ENCODE measurements around the gene ASTE1.

Gene ASTE1

DNA sequence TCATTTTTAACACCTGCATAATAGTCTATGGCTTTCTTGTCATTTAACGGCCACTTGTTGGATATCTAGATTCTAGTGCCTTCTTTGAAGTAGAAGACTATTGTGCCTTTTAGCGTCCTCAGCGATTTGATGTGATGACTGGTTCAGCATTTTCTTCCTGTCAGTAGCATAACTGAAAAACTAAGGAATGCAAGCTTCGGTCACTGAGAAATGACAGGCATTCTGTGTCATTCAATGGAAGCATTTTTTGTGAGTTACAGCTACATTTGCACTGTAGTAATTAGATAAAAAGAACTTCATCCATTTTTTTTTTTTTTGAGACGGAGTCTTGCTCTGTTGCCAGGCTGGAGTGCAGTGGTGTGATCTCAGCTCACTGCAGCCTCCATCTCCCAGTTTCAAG lies 10.4 kb upstream of the ASTE1 start:
- H3K4me3 Mint-ChIP-seq, result no peak overlapping the region
- no peaks in the 10 kb centered on the region for H3K36me3 Mint-ChIP-seq (ENCODE audit: insufficient read depth)
- H3K27me3 Mint-ChIP-seq, result no peaks in the 10 kb centered on the region
- H3K4me1 Mint-ChIP-seq, result peaks cover 10% of the 10 kb centered on the region
- DNase-seq (ENCODE audit: low spot score in 2 of 2), result no peak
- no peak for ATAC-seq (replicated peaks; ENCODE audit: extremely low read depth, poor library complexity, severe bottlenecking)
- H3K9me3 Mint-ChIP-seq, result no peaks in the 10 kb centered on the region
- H3K27ac Mint-ChIP-seq (ENCODE audit: low read depth), result no peak overlapping the region

- Mint-ChIP-seq H3K36me3 (ENCODE audit: insufficient read depth) (no peaks in the 10 kb centered on the region), H3K4me3 (no peak overlapping the region), H3K4me1 (peaks cover 4% of the 10 kb centered on the region), H3K27ac (ENCODE audit: low read depth) (no peak overlapping the region), H3K9me3 (no peaks in the 10 kb centered on the region), H3K27me3 (no peaks in the 10 kb centered on the region)
- ATAC-seq (replicated peaks; ENCODE audit: extremely low read depth, poor library complexity, severe bottlenecking), result no peak
- no peak for DNase-seq (ENCODE audit: low spot score in 2 of 2)
Observed at GRCh38 chr3:131036200-131036816, 9.7 kb upstream of the ASTE1 start.

DNA sequence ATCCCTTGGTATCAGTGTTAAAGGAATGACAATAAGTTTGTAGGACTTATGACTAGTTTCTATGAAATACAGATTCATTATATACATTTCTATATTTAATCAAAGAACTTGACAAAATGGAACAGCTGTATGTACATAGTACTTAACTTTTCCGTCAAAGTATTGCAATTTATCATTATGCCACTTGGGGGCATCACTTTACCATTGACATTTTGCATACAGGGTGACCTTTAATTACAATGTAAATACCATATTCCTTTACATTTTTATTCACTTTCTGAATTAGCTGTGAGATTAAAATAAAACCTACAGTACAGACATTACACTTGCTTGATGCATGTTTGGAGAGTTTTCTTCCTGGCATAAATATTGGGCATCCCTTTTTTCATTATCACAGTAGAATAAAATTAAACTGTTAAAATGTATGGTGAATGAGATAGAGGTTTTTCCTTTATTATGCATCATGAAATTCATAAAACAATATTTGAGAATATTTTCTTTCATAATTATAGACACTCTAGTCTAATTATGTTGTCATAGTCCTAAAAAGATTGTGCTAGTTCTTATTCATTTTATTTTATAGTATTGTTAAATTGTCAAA lies 7.0 kb upstream of the ASTE1 start:
- Mint-ChIP-seq H3K4me3 (no peak overlapping the region), H3K9me3 (no peaks in the 10 kb centered on the region), H3K36me3 (ENCODE audit: insufficient read depth) (no peaks in the 10 kb centered on the region), H3K27ac (ENCODE audit: low read depth) (no peak overlapping the region), H3K27me3 (no peaks in the 10 kb centered on the region), H3K4me1 (no peaks in the 10 kb centered on the region)
- ATAC-seq (replicated peaks; ENCODE audit: extremely low read depth, poor library complexity, severe bottlenecking) (no peak), DNase-seq (ENCODE audit: low spot score in 2 of 2) (no peak)

- H3K27ac Mint-ChIP-seq (ENCODE audit: low read depth), result peak overlapping the region; percentile 32
- DNase-seq (ENCODE audit: low spot score in 2 of 2) (no peak), ATAC-seq (replicated peaks; ENCODE audit: extremely low read depth, poor library complexity, severe bottlenecking) (no peak)
- H3K36me3 Mint-ChIP-seq (ENCODE audit: insufficient read depth), result peaks cover 4% of the 10 kb centered on the region
- H3K27me3 Mint-ChIP-seq, result no peaks in the 10 kb centered on the region
- H3K4me1 Mint-ChIP-seq, result no peaks in the 10 kb centered on the region
- no peaks in the 10 kb centered on the region for H3K9me3 Mint-ChIP-seq
- no peak overlapping the region for H3K4me3 Mint-ChIP-seq
Observed at GRCh38 chr3:131031660-131032059, 5.0 kb upstream of the ASTE1 start.

- H3K27me3 Mint-ChIP-seq, result no peaks in the 10 kb centered on the region
- ATAC-seq (replicated peaks; ENCODE audit: extremely low read depth, poor library complexity, severe bottlenecking) (no peak), DNase-seq (ENCODE audit: low spot score in 2 of 2) (no peak)
- peaks cover 15% of the 10 kb centered on the region for H3K36me3 Mint-ChIP-seq (ENCODE audit: insufficient read depth)
- peaks cover 23% of the 10 kb centered on the region for H3K4me1 Mint-ChIP-seq
- no peaks in the 10 kb centered on the region for H3K9me3 Mint-ChIP-seq
- peak overlapping the region; percentile 98 for H3K27ac Mint-ChIP-seq (ENCODE audit: low read depth)
- no peak overlapping the region for H3K4me3 Mint-ChIP-seq
Observed at GRCh38 chr3:131028844-131029243, 2.2 kb upstream of the ASTE1 start.

DNA sequence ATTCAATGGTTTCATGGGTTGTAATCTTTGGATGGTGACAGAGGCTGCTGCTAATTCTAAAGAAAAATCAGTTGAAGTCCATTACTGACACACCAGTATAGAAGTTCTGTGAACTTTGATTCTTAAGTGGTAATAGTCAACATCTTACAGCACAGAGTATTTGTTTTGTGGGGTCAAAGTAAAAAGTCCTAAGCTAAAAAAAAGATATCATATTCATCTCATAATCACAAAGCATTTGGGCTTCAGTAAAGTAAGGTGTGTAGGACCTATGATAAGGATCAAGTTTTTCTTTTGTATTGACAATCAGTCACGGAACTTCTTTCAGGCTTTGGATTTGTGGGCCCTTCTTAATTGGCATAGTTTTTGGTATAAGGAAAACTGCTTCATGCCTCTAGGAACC lies 1.1 kb downstream of the ASTE1 start:
- Mint-ChIP-seq H3K9me3 (no peaks in the 10 kb centered on the region), H3K4me3 (peak overlapping the region; percentile 91), H3K27me3 (no peaks in the 10 kb centered on the region), H3K36me3 (ENCODE audit: insufficient read depth) (peaks cover 21% of the 10 kb centered on the region), H3K4me1 (peaks cover 41% of the 10 kb centered on the region), H3K27ac (ENCODE audit: low read depth) (peak overlapping the region; percentile 98)
- ATAC-seq (replicated peaks; ENCODE audit: extremely low read depth, poor library complexity, severe bottlenecking), result no peak
- DNase-seq (ENCODE audit: low spot score in 2 of 2), result no peak

DNA sequence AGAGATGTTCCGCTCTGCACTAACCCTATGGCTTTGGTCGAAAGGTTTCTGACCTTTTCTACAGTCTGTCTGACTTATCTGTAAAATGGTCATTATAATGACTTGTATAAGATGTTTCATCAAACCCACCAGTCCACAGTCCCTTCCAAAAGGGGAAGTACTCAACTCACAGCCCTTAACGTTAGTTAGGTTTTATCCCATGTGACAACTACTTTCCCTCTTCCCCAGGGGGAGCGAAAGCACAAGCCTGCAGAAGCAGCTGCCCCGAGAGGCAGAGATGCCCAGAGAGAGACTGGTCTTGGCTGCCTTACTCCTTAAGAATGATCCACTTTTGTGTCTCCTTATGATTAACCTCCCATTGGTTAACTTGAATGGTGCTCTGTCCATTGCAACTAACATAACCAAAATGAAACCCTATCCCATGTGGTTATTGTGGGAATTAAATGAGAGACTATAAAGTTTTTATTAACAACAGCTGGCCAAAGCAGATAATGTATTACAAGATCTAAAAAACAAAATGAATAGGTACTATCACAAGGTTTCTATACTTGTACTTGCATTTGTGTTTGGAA lies 6.4 kb downstream of the ASTE1 start:
- no peak overlapping the region for H3K4me3 Mint-ChIP-seq
- H3K36me3 Mint-ChIP-seq (ENCODE audit: insufficient read depth), result peaks cover 26% of the 10 kb centered on the region
- DNase-seq (ENCODE audit: low spot score in 2 of 2), result no peak
- peak overlapping the region; percentile 66 for H3K27ac Mint-ChIP-seq (ENCODE audit: low read depth)
- no peaks in the 10 kb centered on the region for H3K27me3 Mint-ChIP-seq
- no peak for ATAC-seq (replicated peaks; ENCODE audit: extremely low read depth, poor library complexity, severe bottlenecking)
- no peaks in the 10 kb centered on the region for H3K9me3 Mint-ChIP-seq
- H3K4me1 Mint-ChIP-seq, result peaks cover 49% of the 10 kb centered on the region

- Mint-ChIP-seq H3K27ac (ENCODE audit: low read depth) (no peak overlapping the region), H3K27me3 (no peaks in the 10 kb centered on the region), H3K36me3 (ENCODE audit: insufficient read depth) (peaks cover 32% of the 10 kb centered on the region), H3K4me3 (no peak overlapping the region), H3K9me3 (no peaks in the 10 kb centered on the region), H3K4me1 (peaks cover 40% of the 10 kb centered on the region)
- ATAC-seq (replicated peaks; ENCODE audit: extremely low read depth, poor library complexity, severe bottlenecking) (no peak), DNase-seq (ENCODE audit: low spot score in 2 of 2) (no peak)
Observed at GRCh38 chr3:131018970-131019369, 7.7 kb downstream of the ASTE1 start.

DNA sequence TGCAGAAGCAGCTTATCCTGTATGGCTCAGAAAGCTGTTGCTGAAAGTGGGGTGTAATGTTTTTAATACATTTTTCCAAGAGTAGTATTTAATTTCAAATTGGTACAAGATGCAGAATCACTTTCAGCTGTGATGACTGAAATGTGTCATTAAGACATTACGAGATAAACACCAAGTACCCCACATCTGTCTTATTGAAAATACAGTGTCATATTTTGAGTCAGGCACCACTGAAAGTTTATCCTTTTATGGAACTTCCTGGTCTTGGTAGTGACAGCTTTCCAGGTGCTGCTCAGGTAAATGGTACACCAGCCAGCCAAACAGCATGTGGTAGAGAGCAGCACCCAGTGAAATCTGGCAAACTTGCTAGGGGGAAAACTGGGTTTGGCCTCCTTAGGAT lies 16.9 kb downstream of the ASTE1 start:
- Mint-ChIP-seq H3K9me3 (no peaks in the 10 kb centered on the region), H3K36me3 (ENCODE audit: insufficient read depth) (peaks cover 41% of the 10 kb centered on the region), H3K27ac (ENCODE audit: low read depth) (no peak overlapping the region), H3K4me1 (peaks cover 9% of the 10 kb centered on the region), H3K4me3 (no peak overlapping the region), H3K27me3 (no peaks in the 10 kb centered on the region)
- ATAC-seq (replicated peaks; ENCODE audit: extremely low read depth, poor library complexity, severe bottlenecking) (no peak), DNase-seq (ENCODE audit: low spot score in 2 of 2) (no peak)

GRCh38 chr3:131008326-131008725 lies 18.3 kb downstream of the ASTE1 start:
- Mint-ChIP-seq H3K4me1 (peaks cover 13% of the 10 kb centered on the region), H3K9me3 (no peaks in the 10 kb centered on the region), H3K36me3 (ENCODE audit: insufficient read depth) (peaks cover 34% of the 10 kb centered on the region), H3K27me3 (no peaks in the 10 kb centered on the region), H3K27ac (ENCODE audit: low read depth) (no peak overlapping the region), H3K4me3 (no peak overlapping the region)
- no peak for DNase-seq (ENCODE audit: low spot score in 2 of 2)
- ATAC-seq (replicated peaks; ENCODE audit: extremely low read depth, poor library complexity, severe bottlenecking), result no peak

GRCh38 chr3:131007782-131008181 lies 18.8 kb downstream of the ASTE1 start:
- Mint-ChIP-seq H3K4me3 (no peak overlapping the region), H3K4me1 (peaks cover 13% of the 10 kb centered on the region), H3K9me3 (no peaks in the 10 kb centered on the region), H3K36me3 (ENCODE audit: insufficient read depth) (peaks cover 29% of the 10 kb centered on the region), H3K27ac (ENCODE audit: low read depth) (no peak overlapping the region), H3K27me3 (no peaks in the 10 kb centered on the region)
- no peak for DNase-seq (ENCODE audit: low spot score in 2 of 2)
- ATAC-seq (replicated peaks; ENCODE audit: extremely low read depth, poor library complexity, severe bottlenecking), result no peak

- H3K4me1 Mint-ChIP-seq, result peaks cover 13% of the 10 kb centered on the region
- no peak for DNase-seq (ENCODE audit: low spot score in 2 of 2)
- H3K9me3 Mint-ChIP-seq, result no peaks in the 10 kb centered on the region
- no peaks in the 10 kb centered on the region for H3K27me3 Mint-ChIP-seq
- H3K4me3 Mint-ChIP-seq, result no peak overlapping the region
- H3K36me3 Mint-ChIP-seq (ENCODE audit: insufficient read depth), result peaks cover 27% of the 10 kb centered on the region
- no peak for ATAC-seq (replicated peaks; ENCODE audit: extremely low read depth, poor library complexity, severe bottlenecking)
- H3K27ac Mint-ChIP-seq (ENCODE audit: low read depth), result no peak overlapping the region
Observed at GRCh38 chr3:131007256-131007655, 19.4 kb downstream of the ASTE1 start.

DNA sequence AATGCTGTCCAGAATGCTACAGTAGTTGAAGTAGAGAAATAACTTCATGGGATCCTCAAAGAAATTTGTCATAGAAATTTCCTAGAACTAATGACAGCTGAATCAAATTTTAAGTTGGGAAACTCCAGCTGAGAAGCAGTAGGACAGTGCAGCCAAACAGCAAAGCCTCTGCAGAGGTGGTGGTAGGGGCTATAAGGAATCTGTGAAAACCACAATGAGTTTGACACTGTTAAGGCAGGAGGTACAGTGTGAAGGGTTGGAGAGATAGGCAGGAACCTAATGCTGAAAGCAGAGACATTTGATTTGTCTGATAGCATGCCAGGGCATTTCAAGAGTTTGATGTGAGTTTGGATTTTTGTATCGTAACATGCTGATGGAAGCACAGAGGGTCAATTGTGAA lies 22.0 kb downstream of the ASTE1 start:
- Mint-ChIP-seq H3K36me3 (ENCODE audit: insufficient read depth) (peaks cover 14% of the 10 kb centered on the region), H3K27me3 (no peaks in the 10 kb centered on the region), H3K27ac (ENCODE audit: low read depth) (peak overlapping the region; percentile 36), H3K4me3 (no peak overlapping the region), H3K4me1 (peaks cover 13% of the 10 kb centered on the region), H3K9me3 (no peaks in the 10 kb centered on the region)
- ATAC-seq (replicated peaks; ENCODE audit: extremely low read depth, poor library complexity, severe bottlenecking), result peak; percentile 62
- no peak for DNase-seq (ENCODE audit: low spot score in 2 of 2)
